GM18873 (cell line): ENCODE measurements around the gene STX18.
"Not testable (repeated sequence)": the region's sequence is repeated elsewhere in the genome, so short reads cannot be mapped to it uniquely, and the experiment has no call there.

Experiments used
- ATAC-seq: cut with Tn5 transposase; IDR thresholded peaks from one replicate; pipeline ENCODE4 v1.9.1; 2021; ENCODE audit warnings: mild to moderate bottlenecking, moderate library complexity, moderate number of reproducible peaks; ENCODE audit not compliant: unreplicated experiment, low FRiP score

Gene STX18

GRCh38 chr4:4485806-4486205, 56.0 kb downstream of the STX18 start:
- no peak for ATAC-seq

GRCh38 chr4:4481399-4481994, 60.4 kb downstream of the STX18 start:
- ATAC-seq, result no peak

GRCh38 chr4:4480685-4481398, 61.0 kb downstream of the STX18 start:
- no peak for ATAC-seq

DNA sequence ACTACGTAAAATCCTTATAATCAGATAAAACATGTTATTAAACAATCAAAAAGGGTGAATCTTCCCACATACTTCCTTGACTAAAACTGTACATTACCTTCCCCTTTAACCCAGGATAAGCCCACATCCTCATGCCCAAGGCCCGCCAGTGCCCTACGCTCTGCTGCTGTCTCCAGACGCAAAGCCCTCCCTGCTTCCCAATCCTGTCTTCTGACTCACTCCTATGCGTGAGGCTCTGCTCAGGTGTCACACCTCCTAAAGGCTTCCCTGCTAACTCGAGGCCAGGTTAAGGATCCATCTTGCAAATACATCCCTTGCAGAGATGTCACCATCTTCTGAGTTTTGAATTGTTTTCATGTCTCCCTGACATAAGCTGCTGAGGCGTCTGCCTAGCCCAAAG, 61.6 kb downstream of the STX18 start:
- no peak for ATAC-seq

DNA sequence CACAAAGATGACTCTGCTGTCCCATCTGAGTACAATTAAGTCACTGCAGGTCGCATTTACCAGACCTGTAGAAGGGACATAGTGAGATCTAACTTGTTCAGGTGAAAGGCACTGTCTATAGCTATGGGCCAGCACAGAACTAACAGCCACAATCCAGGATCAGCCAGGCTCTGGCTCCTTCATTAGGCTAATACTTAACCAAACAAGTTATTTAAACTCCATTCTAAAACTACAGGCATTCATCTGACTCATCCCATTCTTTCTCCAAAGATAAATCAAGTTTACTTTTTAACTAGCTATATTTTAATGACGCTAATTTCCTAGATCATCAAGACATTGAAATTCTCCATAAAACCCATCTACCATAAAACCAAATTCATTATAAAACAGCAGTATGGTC, 62.5 kb downstream of the STX18 start:
- ATAC-seq, result no peak

DNA sequence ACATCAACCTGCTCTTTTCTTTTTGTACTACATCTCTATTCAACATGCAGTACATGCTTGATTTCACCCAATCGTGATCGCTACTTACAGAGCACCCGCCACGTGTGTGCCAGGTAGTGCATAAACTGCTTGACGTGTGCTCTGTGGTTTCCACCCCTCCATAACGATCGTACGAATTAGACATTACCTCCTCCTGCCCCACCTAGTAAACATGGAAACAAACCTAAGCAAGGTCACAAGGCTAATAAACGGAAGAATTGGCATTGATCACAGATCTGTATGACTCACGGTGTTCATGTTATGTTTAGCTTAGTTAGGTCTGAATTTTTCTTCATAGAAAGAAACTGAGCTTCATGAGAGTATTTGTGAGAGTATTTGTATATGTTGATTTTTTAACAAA, 64.1 kb downstream of the STX18 start:
- no peak for ATAC-seq

DNA sequence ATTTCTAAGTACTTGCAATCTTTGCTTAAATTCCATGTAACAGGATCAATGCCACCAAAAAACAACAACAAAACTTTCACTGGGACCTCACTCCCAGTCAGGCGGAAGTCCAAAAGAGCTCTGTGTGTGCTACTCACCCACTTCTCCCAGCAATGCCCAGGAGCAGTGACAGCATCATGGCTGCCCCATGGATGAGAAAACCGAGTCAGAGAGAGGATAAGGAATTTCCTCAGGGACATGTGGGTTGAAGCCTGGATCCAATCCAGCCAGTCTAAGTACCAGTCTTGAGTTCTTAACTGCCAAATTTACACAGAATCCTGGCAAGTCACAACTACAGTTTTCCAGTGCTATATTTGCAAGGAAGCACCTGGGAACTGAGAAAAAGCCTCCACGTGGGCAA, 64.5 kb downstream of the STX18 start:
- ATAC-seq, result no peak

- ATAC-seq, result no peak
Observed at GRCh38 chr4:4474476-4474875, 67.4 kb downstream of the STX18 start.

DNA sequence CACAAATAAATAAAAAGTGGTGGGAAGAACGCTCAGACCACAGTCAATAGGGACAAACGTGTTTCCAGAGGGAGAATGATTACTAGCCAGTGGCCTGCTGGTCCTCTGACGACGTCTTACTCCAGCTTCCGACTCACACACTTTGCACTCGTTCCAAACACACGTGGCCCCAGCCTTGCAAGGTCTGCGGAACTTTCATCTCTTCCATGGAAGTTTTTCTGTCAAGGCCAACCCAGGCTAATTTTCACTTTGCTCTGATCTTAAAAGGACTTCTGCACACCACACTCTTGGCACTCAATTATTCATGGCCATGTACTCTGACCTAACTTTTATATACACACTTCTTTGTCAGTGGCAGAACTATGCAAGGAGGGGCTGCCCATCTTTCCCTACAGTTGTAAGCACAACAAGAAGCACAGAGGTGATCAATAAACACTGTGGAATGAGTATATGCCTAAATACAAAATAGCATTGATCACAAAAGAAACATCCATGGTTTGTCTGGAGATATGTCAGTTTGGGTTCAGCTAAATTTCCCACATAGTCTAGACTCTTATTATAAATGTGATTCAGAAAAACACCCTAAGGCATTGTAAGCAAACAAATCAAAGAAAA, 69.4 kb downstream of the STX18 start:
- no peak for ATAC-seq

- ATAC-seq, result no peak
Observed at GRCh38 chr4:4471195-4471594, 70.7 kb downstream of the STX18 start.

- no peak for ATAC-seq
Observed at GRCh38 chr4:4470208-4470607, 71.6 kb downstream of the STX18 start.

GRCh38 chr4:4465238-4465637, 76.6 kb downstream of the STX18 start:
- not testable (repeated sequence) for ATAC-seq

GRCh38 chr4:4462970-4463369, 78.9 kb downstream of the STX18 start:
- no peak for ATAC-seq

GRCh38 chr4:4461850-4462249, 80.0 kb downstream of the STX18 start:
- ATAC-seq, result no peak

DNA sequence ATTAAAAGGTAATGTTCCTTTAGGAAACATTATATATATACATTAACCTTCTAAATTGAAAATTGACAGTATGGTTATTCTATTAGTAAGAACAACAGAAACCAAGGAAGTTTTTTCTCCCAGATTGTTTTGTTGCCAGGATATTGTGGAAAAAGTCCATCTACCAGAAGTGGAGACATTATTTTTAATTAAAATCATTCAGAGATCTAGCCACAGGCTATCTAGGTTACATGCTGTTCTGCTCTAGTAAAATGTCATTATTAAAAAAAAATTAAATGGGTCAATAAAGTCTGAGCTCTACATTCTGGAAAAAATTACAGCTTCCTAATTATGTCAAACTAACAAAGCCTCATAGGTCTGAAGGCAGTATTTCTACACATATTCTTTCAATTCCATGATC, 80.7 kb downstream of the STX18 start:
- ATAC-seq, result no peak

DNA sequence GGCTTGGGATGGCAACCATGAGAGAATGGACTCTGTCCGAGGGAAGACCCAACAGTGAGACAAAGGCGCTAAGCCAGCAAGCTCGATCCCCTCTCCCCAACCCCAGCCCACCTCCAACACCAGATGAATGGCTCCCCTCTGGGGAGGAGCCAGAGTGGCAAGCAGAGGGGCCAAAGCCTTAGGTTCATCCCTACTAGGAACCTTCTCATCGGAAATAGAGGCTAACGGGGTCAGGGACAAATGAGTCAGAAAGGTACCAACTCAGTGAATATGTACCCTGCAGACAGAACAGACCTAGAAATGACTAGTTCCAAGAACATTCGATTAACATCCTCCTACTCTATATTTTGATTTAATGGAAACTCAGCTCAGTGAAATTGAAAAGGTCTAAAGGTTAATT, 81.1 kb downstream of the STX18 start:
- no peak for ATAC-seq

DNA sequence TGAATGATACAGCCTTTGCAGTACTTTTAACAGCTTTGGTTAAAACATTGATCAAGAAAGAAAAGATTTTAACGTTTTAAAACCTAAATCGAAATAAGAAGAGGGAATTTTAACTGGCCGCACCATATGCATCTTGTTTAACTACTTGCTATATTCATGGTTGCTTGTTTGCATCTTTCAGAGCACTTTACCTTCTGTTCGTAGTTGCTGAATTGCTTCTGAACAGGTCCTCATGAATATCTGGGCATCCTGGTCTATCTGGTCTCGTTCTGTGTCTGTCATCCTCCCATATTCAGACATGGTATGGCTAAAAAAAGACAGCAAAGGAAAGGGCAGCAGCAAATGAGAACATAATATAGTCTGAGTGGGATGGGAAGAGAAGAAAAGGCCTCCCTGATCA, 82.7 kb downstream of the STX18 start:
- ATAC-seq, result no peak

DNA sequence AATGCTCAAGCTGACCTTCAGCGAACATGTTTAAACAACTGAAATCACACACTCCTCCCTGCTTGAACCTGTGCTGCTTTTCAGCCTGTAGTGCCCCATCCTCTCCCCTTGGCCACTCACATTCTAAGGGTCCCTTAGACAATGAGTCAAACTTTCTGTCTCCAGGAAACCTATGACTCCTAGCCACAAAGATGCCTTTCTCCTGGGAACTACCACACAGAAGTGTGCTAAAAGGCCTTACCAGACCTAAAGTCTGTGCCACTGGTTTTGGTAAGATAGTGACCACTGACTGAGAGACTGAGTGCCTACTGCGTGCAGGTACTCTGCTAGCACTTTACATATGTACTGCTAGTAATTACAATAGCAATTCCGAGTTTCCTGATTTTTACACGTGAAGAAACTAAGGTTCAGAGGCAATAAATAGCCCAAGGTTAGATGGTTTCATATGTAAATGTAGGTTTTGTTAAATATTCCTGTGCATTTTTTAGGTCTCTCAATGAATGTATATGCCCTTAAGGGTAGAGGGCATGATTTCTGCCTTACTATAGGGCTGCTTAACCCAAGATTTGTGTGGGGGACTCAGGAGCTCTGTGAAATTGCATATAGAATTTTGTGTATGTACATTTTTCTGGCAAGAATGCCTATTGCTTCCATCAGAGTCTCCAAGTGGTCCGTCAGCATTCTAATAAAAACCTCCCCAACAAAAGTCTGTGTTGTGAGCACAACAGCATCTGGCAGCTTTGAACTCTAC, 83.9 kb downstream of the STX18 start:
- no peak for ATAC-seq

- no peak for ATAC-seq
Observed at GRCh38 chr4:4456816-4457578, 84.9 kb downstream of the STX18 start.

DNA sequence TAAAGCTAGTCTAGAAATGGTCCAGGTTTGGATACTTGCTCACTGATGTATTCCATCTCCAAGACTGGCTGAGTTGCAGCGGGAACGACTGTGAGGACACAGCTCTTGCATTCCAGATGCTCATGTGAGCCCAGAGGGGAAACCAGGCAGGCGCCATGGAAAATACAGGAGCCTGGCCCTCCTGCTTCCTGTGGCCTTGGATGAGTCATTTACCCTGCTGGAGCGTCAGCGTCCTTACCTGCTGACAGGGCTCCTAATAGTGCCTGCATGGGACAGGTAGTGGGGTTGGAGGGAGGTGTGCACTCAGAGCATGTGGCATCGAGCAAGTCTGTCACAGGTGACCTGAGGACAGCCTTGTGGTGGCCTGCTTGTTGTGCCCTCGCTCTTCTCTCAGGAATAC, 85.5 kb downstream of the STX18 start:
- ATAC-seq, result no peak
